HCT116 (cell line): ENCODE measurements around the gene TENM3. TPM values are rescaled to one million over a fixed set of nuclear protein-coding genes. Genes with fewer than 3 reads are reported as not detected.

Source experiments
- ATAC-seq: fragments of 200-7000 bp; cut with Tn5 transposase; 2 replicates; pipeline ENCODE4 v1.9.1; 2020; ENCODE audit warnings: mild to moderate bottlenecking, moderate library complexity
- BruUV-seq: library from RNA; stranded (reverse); fragments of 400-500 nt; replicated peaks from 2 replicates; lab custom pipeline; 2021; lab: Mats Ljungman, UMichigan
- CTCF ChIA-PET: fragments of 300-600 bp; sonication (Branson Sonifier 250); formaldehyde crosslinking; loops from one replicate; lab custom pipeline; 2021; ENCODE audit warnings: antibody characterized with exemption; lab: Charles Lee
- POLR2A ChIA-PET: fragments of 300-600, 350-600 bp; sonication (Branson Sonifier 250); formaldehyde crosslinking; loops from one replicate; lab custom pipeline; 2021; ENCODE audit warnings: antibody characterized with exemption; lab: Charles Lee
- RAD21 ChIA-PET, 2 experiments: fragments of 300-600 bp; sonication (Branson Sonifier 250); formaldehyde crosslinking; loops; one replicate each; lab custom pipeline; 2023; ENCODE audit warnings: low total read pairs in 2 of 2; ENCODE audit not compliant: uncharacterized antibody in 2 of 2, unreplicated experiment in 2 of 2, low non-redundant PET in 1 of 2; lab: Charles Lee
- DNase-seq: peaks from one replicate; pipeline ENCODE4 v3.0.0-alpha.2; 2010; ENCODE audit warnings: low read depth, low spot score
- H2AFZ ChIP-seq: fragments of 200-600 bp; shearing (Covaris generic), sonication (generic); 2 replicates; pipeline ENCODE4 v1.6.1; 2017; ENCODE audit warnings: low read depth, mixed run types, mixed read lengths, antibody characterized with exemption, low read length; ENCODE audit not compliant: poor library complexity, severe bottlenecking
- H3K27ac ChIP-seq: 2 replicates; pipeline ENCODE4 v1.5.1; 2012; ENCODE audit warnings: low read depth, low read length
- H3K27me3 ChIP-seq: fragments of 200-600 bp; sonication (generic); 2 replicates; pipeline ENCODE4 v1.6.1; 2016; ENCODE audit warnings: mixed run types, low read length, mixed read lengths; ENCODE audit not compliant: insufficient read depth
- H3K36me3 ChIP-seq, 2 experiments: fragments of 200-500 bp in 1 of 2; fragments of 200-600 bp in 1 of 2; sonication (Bioruptor generic) in 1 of 2; sonication (generic) in 1 of 2; 2 replicates each; pipeline versions ENCODE4 v1.5.1 to v1.6.1; 2014 to 2016; ENCODE audit warnings: low read length in 2 of 2, inconsistent platforms in 1 of 2, mixed read lengths in 1 of 2, mixed run types in 1 of 2; ENCODE audit not compliant: insufficient read depth in 2 of 2, control insufficient read depth in 1 of 2
- H3K4me1 ChIP-seq, 2 experiments: fragments of 200-600 bp in 1 of 2; sonication (generic) in 1 of 2; 2 replicates each; pipeline versions ENCODE4 v1.5.1 to v1.6.1; 2012 to 2017; ENCODE audit warnings: low read length in 2 of 2, inconsistent platforms in 1 of 2, mild to moderate bottlenecking in 1 of 2, mixed read lengths in 1 of 2, mixed run types in 1 of 2, moderate library complexity in 1 of 2; ENCODE audit not compliant: insufficient read depth in 2 of 2, control insufficient read depth in 1 of 2
- H3K4me2 ChIP-seq: fragments of 200-600 bp; sonication (generic); 2 replicates; pipeline ENCODE4 v1.6.1; 2017; ENCODE audit warnings: mixed run types, low read length, mixed read lengths
- H3K4me3 ChIP-seq, 2 experiments: fragments of 200-600 bp in 1 of 2; sonication (generic) in 1 of 2; replicated peaks in 1 of 2; 2 replicates each; pipeline ENCODE4 v1.5.1; 2011 to 2016; ENCODE audit warnings: low read length in 2 of 2, control low read depth in 1 of 2, low read depth in 1 of 2, mild to moderate bottlenecking in 1 of 2, mixed read lengths in 1 of 2, mixed run types in 1 of 2
- H3K79me2 ChIP-seq: fragments of 200-600 bp; sonication (generic); 2 replicates; pipeline ENCODE4 v1.6.1; 2017; ENCODE audit warnings: mild to moderate bottlenecking, mixed run types, low read length, moderate library complexity, mixed read lengths; ENCODE audit not compliant: insufficient read depth
- H3K9ac ChIP-seq: fragments of 200-600 bp; sonication (generic); 2 replicates; pipeline ENCODE4 v1.6.1; 2016; ENCODE audit warnings: low read length, mixed read lengths
- H3K9me2 ChIP-seq: fragments of 200-600 bp; sonication (generic), shearing (Covaris generic); 2 replicates; pipeline ENCODE4 v1.6.1; 2017; ENCODE audit warnings: mixed run types, mild to moderate bottlenecking, moderate library complexity; ENCODE audit not compliant: insufficient read depth
- H3K9me3 ChIP-seq, 2 experiments: fragments of 200-500 bp in 1 of 2; fragments of 200-600 bp in 1 of 2; sonication (Bioruptor generic) in 1 of 2; sonication (generic) in 1 of 2; 2 replicates each; pipeline ENCODE4 v1.6.1; 2014 to 2017; ENCODE audit warnings: low read length in 2 of 2, mixed read lengths in 2 of 2, inconsistent platforms in 1 of 2, low read depth in 1 of 2, mild to moderate bottlenecking in 1 of 2, mixed run types in 1 of 2, moderate library complexity in 1 of 2; ENCODE audit not compliant: control insufficient read depth in 1 of 2, insufficient read depth in 1 of 2
- H4K20me1 ChIP-seq: fragments of 200-600 bp; sonication (generic), shearing (Covaris generic); 2 replicates; pipeline ENCODE4 v1.6.1; 2017; ENCODE audit warnings: mixed run types, mild to moderate bottlenecking, moderate library complexity; ENCODE audit not compliant: insufficient read depth
- CBX3 ChIP-seq: IDR thresholded peaks from 2 replicates; pipeline ENCODE4 v1.6.1; 2012; ENCODE audit warnings: low read depth
- CEBPB ChIP-seq: IDR thresholded peaks from 2 replicates; pipeline ENCODE4 v1.6.1; 2012; ENCODE audit warnings: low read depth
- CTCF ChIP-seq, 3 experiments: fragments of 200-600 bp in 1 of 3; sonication (generic) in 1 of 3; IDR thresholded peaks in 2 of 3; conservative IDR thresholded peaks in 1 of 3; 2 replicates each; pipeline ENCODE4 v1.5.1; 2012 to 2017; ENCODE audit warnings: low read depth in 2 of 3, low read length in 2 of 3, antibody characterized with exemption in 1 of 3, borderline replicate concordance in 1 of 3, control low read depth in 1 of 3, mild to moderate bottlenecking in 1 of 3, mixed read lengths in 1 of 3, mixed run types in 1 of 3, moderate library complexity in 1 of 3; ENCODE audit not compliant: insufficient read depth in 1 of 3
- EGR1 ChIP-seq: IDR thresholded peaks from 2 replicates; pipeline ENCODE4 v1.6.1; 2012; ENCODE audit warnings: low read depth
- ELF1 ChIP-seq: IDR thresholded peaks from 2 replicates; pipeline ENCODE4 v1.6.1; 2012; ENCODE audit warnings: low read depth, borderline replicate concordance
- EZH2 ChIP-seq: fragments of 200-600 bp; sonication (generic); IDR thresholded peaks from 2 replicates; pipeline ENCODE4 v1.6.1; 2017; ENCODE audit warnings: antibody characterized with exemption, mixed run types
- FOSL1 ChIP-seq: IDR thresholded peaks from 2 replicates; pipeline ENCODE4 v1.6.1; 2012; ENCODE audit warnings: low read depth
- JUND ChIP-seq: IDR thresholded peaks from 2 replicates; pipeline ENCODE4 v1.6.1; 2012
- MAX ChIP-seq: IDR thresholded peaks from 2 replicates; pipeline ENCODE4 v1.6.1; 2012
- POLR2A ChIP-seq: IDR thresholded peaks from 2 replicates; pipeline ENCODE4 v1.7.0; 2011; ENCODE audit warnings: borderline replicate concordance; ENCODE audit not compliant: insufficient read depth, insufficient read length; ENCODE audit errors: extremely low read depth
- POLR2AphosphoS5 ChIP-seq: IDR thresholded peaks from 2 replicates; pipeline ENCODE4 v1.6.1; 2011; ENCODE audit warnings: mild to moderate bottlenecking, low read depth, low read length, moderate library complexity
- RAD21 ChIP-seq: IDR thresholded peaks from 2 replicates; pipeline ENCODE4 v1.6.1; 2012; ENCODE audit warnings: low read depth, mild to moderate bottlenecking
- REST ChIP-seq: IDR thresholded peaks from 2 replicates; pipeline ENCODE4 v1.6.1; 2012; ENCODE audit warnings: low read depth
- SIN3A ChIP-seq: IDR thresholded peaks from 2 replicates; pipeline ENCODE4 v1.6.1; 2012; ENCODE audit warnings: low read depth
- SP1 ChIP-seq: IDR thresholded peaks from 2 replicates; pipeline ENCODE4 v1.6.1; 2012; ENCODE audit warnings: low read depth
- SRF ChIP-seq: IDR thresholded peaks from 2 replicates; pipeline ENCODE4 v1.6.1; 2012; ENCODE audit warnings: low read depth
- TCF7L2 ChIP-seq: IDR thresholded peaks from 2 replicates; pipeline ENCODE4 v1.7.0; 2011; ENCODE audit warnings: borderline replicate concordance, inconsistent platforms; ENCODE audit not compliant: insufficient read depth, insufficient read length; ENCODE audit errors: extremely low read depth
- ZFX ChIP-seq: fragments of 450-650 bp; IDR thresholded peaks from 2 replicates; pipeline ENCODE4 v1.6.1; 2017
- ZNF274 ChIP-seq: fragments of 200-500 bp; sonication (Bioruptor generic); IDR thresholded peaks from 2 replicates; pipeline ENCODE4 v1.6.1; 2014; ENCODE audit warnings: mild to moderate bottlenecking, low read depth, low read length, inconsistent platforms
- intact Hi-C: fragments of 100-400 bp; cut with micrococcal nuclease; formaldehyde crosslinking; loops from 2 replicates; pipeline ENCODE4 v1.10.0; 2022
- total RNA-seq: library from RNA; stranded (reverse); gene quantifications from one replicate; pipeline ENCODE4 v1.2.1, GENCODE V29; 2021; ENCODE audit not compliant: unreplicated experiment
- TF ChIP-seq, protein P1 (sequence below): IDR thresholded peaks from 2 replicates; pipeline ENCODE4 v1.6.1; 2012

The TENM3 gene
- total RNA-seq, 1 experiment from 2014 or later: 0.54 TPM

GRCh38 chr4:182301736-182302135, 58.5 kb downstream of the TENM3 start:
- Histone ChIP-seq H3K27me3 (0 out of 2 replicates have a peak, but pooled peaks cover 3% of the 10 kb centered on the region), H3K27ac (no peak overlapping the region), H3K79me2 (no peaks in the 10 kb centered on the region), H3K9me2 (no peaks in the 10 kb centered on the region), H3K4me3 (no peak overlapping the region), H3K4me2 (no peak overlapping the region), H2AFZ (no peak overlapping the region), H3K4me1 (no peaks in the 10 kb centered on the region), H4K20me1 (no peaks in the 10 kb centered on the region), H3K9ac (no peak overlapping the region), H3K36me3 (no peaks in the 10 kb centered on the region), H3K9me3 (no peaks in the 10 kb centered on the region)
- POLR2A ChIA-PET: no interaction called here
- RAD21 ChIA-PET: no interaction called here
- BruUV-seq: no TSS peak
- DNase-seq (no peak), ATAC-seq (no peak)
- TF ChIP-seq EGR1: no peak
- no peak for TF ChIP-seq TCF7L2
- no peak for TF ChIP-seq ELF1
- TF ChIP-seq POLR2A: no peak
- no peak for TF ChIP-seq ZNF274
- no peak for TF ChIP-seq ZFX
- TF ChIP-seq POLR2AphosphoS5: no peak
- TF ChIP-seq REST: no peak
- TF ChIP-seq, protein P1, sequence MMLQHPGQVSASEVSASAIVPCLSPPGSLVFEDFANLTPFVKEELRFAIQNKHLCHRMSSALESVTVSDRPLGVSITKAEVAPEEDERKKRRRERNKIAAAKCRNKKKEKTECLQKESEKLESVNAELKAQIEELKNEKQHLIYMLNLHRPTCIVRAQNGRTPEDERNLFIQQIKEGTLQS: no peak
- no peak for TF ChIP-seq CTCF (IDR thresholded peaks at IDR 0.05 in 2 of 3, conservative IDR thresholded peaks at IDR 0.05 in 1 of 3; ENCODE audit: borderline replicate concordance in 1 of 3, insufficient read depth in 1 of 3, low read depth in 2 of 3, low read length in 2 of 3)
- no peak for TF ChIP-seq SP1
- no peak for TF ChIP-seq EZH2
- no peak for TF ChIP-seq MAX
- no peak for TF ChIP-seq JUND
- no peak for TF ChIP-seq CEBPB
- no peak for TF ChIP-seq SIN3A
- no peak for TF ChIP-seq CBX3
- no peak for TF ChIP-seq RAD21
- no peak for TF ChIP-seq FOSL1
- no peak for TF ChIP-seq SRF
- CTCF ChIA-PET: no interaction called here
- intact Hi-C loops: no loop called here
